Measurements from ENCODE around the gene WIPF3.

WIPF3 gene

GRCh38 chr7:29871787-29872398 lies 65.6 kb downstream of the WIPF3 start:
- H3K27ac Mint-ChIP-seq, result no peak overlapping the region

GRCh38 chr7:29873644-29874294 lies 67.5 kb downstream of the WIPF3 start:
- peaks cover 14% of the 10 kb centered on the region for H3K27me3 Mint-ChIP-seq (ENCODE audit: low read depth)
- H3K9me3 Mint-ChIP-seq, result no peaks in the 10 kb centered on the region
- no peaks in the 10 kb centered on the region for H3K36me3 Mint-ChIP-seq (ENCODE audit: low read depth)
- no peak overlapping the region for H3K4me3 Mint-ChIP-seq
- no peak overlapping the region for H3K27ac Mint-ChIP-seq
- no peaks in the 10 kb centered on the region for H3K4me1 Mint-ChIP-seq (ENCODE audit: low read depth)

More at GRCh38 chr7:29871787-29872398, 65.6 kb downstream of the WIPF3 start:
- H3K27me3 Mint-ChIP-seq (ENCODE audit: low read depth), result peaks cover 4% of the 10 kb centered on the region
- H3K9me3 Mint-ChIP-seq, result no peaks in the 10 kb centered on the region
- no peaks in the 10 kb centered on the region for H3K36me3 Mint-ChIP-seq (ENCODE audit: low read depth)
- no peaks in the 10 kb centered on the region for H3K4me1 Mint-ChIP-seq (ENCODE audit: low read depth)
- H3K4me3 Mint-ChIP-seq, result no peak overlapping the region

GRCh38 chr7:29875741-29876140 lies 69.4 kb downstream of the WIPF3 start:
- H3K9me3 Mint-ChIP-seq, result no peaks in the 10 kb centered on the region
- no peaks in the 10 kb centered on the region for H3K4me1 Mint-ChIP-seq (ENCODE audit: low read depth)
- H3K36me3 Mint-ChIP-seq (ENCODE audit: low read depth), result no peaks in the 10 kb centered on the region
- peaks cover 15% of the 10 kb centered on the region for H3K27me3 Mint-ChIP-seq (ENCODE audit: low read depth)
- H3K27ac Mint-ChIP-seq, result no peak overlapping the region
- H3K4me3 Mint-ChIP-seq, result no peak overlapping the region

- no peaks in the 10 kb centered on the region for H3K36me3 Mint-ChIP-seq (ENCODE audit: low read depth)
Measured at GRCh38 chr7:29877196-29877595, 70.9 kb downstream of the WIPF3 start.

GRCh38 chr7:29878081-29878688 lies 71.9 kb downstream of the WIPF3 start:
- H3K36me3 Mint-ChIP-seq (ENCODE audit: low read depth), result no peaks in the 10 kb centered on the region
- no peak overlapping the region for H3K27ac Mint-ChIP-seq
- no peak overlapping the region for H3K4me3 Mint-ChIP-seq
- no peaks in the 10 kb centered on the region for H3K9me3 Mint-ChIP-seq
- no peaks in the 10 kb centered on the region for H3K4me1 Mint-ChIP-seq (ENCODE audit: low read depth)
- H3K27me3 Mint-ChIP-seq (ENCODE audit: low read depth), result peaks cover 21% of the 10 kb centered on the region

More at GRCh38 chr7:29877196-29877595, 70.9 kb downstream of the WIPF3 start:
- H3K9me3 Mint-ChIP-seq, result no peaks in the 10 kb centered on the region
- no peak overlapping the region for H3K4me3 Mint-ChIP-seq
- no peaks in the 10 kb centered on the region for H3K4me1 Mint-ChIP-seq (ENCODE audit: low read depth)
- H3K27ac Mint-ChIP-seq, result no peak overlapping the region
- H3K27me3 Mint-ChIP-seq (ENCODE audit: low read depth), result peaks cover 15% of the 10 kb centered on the region

- Mint-ChIP-seq H3K9me3 (no peaks in the 10 kb centered on the region), H3K36me3 (ENCODE audit: low read depth) (no peaks in the 10 kb centered on the region), H3K27ac (no peak overlapping the region), H3K27me3 (ENCODE audit: low read depth) (peaks cover 24% of the 10 kb centered on the region), H3K4me3 (no peak overlapping the region), H3K4me1 (ENCODE audit: low read depth) (no peaks in the 10 kb centered on the region)
Measured at GRCh38 chr7:29879609-29880008, 73.3 kb downstream of the WIPF3 start.

GRCh38 chr7:29881724-29882123 lies 75.4 kb downstream of the WIPF3 start:
- H3K27me3 Mint-ChIP-seq (ENCODE audit: low read depth), result peaks cover 35% of the 10 kb centered on the region
- H3K36me3 Mint-ChIP-seq (ENCODE audit: low read depth), result no peaks in the 10 kb centered on the region
- H3K4me1 Mint-ChIP-seq (ENCODE audit: low read depth), result no peaks in the 10 kb centered on the region
- no peak overlapping the region for H3K4me3 Mint-ChIP-seq
- H3K9me3 Mint-ChIP-seq, result no peaks in the 10 kb centered on the region
- H3K27ac Mint-ChIP-seq, result no peak overlapping the region

- H3K4me1 Mint-ChIP-seq (ENCODE audit: low read depth), result no peaks in the 10 kb centered on the region
- H3K4me3 Mint-ChIP-seq, result no peak overlapping the region
- no peaks in the 10 kb centered on the region for H3K36me3 Mint-ChIP-seq (ENCODE audit: low read depth)
- H3K27ac Mint-ChIP-seq, result no peak overlapping the region
- peaks cover 32% of the 10 kb centered on the region for H3K27me3 Mint-ChIP-seq (ENCODE audit: low read depth)
- H3K9me3 Mint-ChIP-seq, result no peaks in the 10 kb centered on the region
Measured at GRCh38 chr7:29882481-29882880, 76.2 kb downstream of the WIPF3 start.

GRCh38 chr7:29883462-29884398 lies 77.4 kb downstream of the WIPF3 start:
- no peak overlapping the region for H3K27ac Mint-ChIP-seq
- H3K4me1 Mint-ChIP-seq (ENCODE audit: low read depth), result no peaks in the 10 kb centered on the region
- H3K36me3 Mint-ChIP-seq (ENCODE audit: low read depth), result no peaks in the 10 kb centered on the region
- no peak overlapping the region for H3K4me3 Mint-ChIP-seq
- peaks cover 25% of the 10 kb centered on the region for H3K27me3 Mint-ChIP-seq (ENCODE audit: low read depth)
- no peaks in the 10 kb centered on the region for H3K9me3 Mint-ChIP-seq

- Mint-ChIP-seq H3K4me1 (ENCODE audit: low read depth) (no peaks in the 10 kb centered on the region), H3K27me3 (ENCODE audit: low read depth) (peaks cover 24% of the 10 kb centered on the region), H3K36me3 (ENCODE audit: low read depth) (no peaks in the 10 kb centered on the region), H3K9me3 (no peaks in the 10 kb centered on the region), H3K27ac (no peak overlapping the region), H3K4me3 (no peak overlapping the region)
Measured at GRCh38 chr7:29884399-29885272, 78.3 kb downstream of the WIPF3 start.

GRCh38 chr7:29885626-29886025 lies 79.3 kb downstream of the WIPF3 start:
- no peak overlapping the region for H3K4me3 Mint-ChIP-seq

GRCh38 chr7:29886827-29887226 lies 80.5 kb downstream of the WIPF3 start:
- no peaks in the 10 kb centered on the region for H3K4me1 Mint-ChIP-seq (ENCODE audit: low read depth)
- H3K9me3 Mint-ChIP-seq, result no peaks in the 10 kb centered on the region
- H3K36me3 Mint-ChIP-seq (ENCODE audit: low read depth), result no peaks in the 10 kb centered on the region

More at GRCh38 chr7:29885626-29886025, 79.3 kb downstream of the WIPF3 start:
- Mint-ChIP-seq H3K9me3 (no peaks in the 10 kb centered on the region), H3K4me1 (ENCODE audit: low read depth) (no peaks in the 10 kb centered on the region), H3K36me3 (ENCODE audit: low read depth) (no peaks in the 10 kb centered on the region), H3K27me3 (ENCODE audit: low read depth) (peaks cover 24% of the 10 kb centered on the region), H3K27ac (no peak overlapping the region)

GRCh38 chr7:29888006-29888405 lies 81.7 kb downstream of the WIPF3 start:
- H3K4me1 Mint-ChIP-seq (ENCODE audit: low read depth), result no peaks in the 10 kb centered on the region
- no peaks in the 10 kb centered on the region for H3K36me3 Mint-ChIP-seq (ENCODE audit: low read depth)
- no peaks in the 10 kb centered on the region for H3K9me3 Mint-ChIP-seq
- H3K4me3 Mint-ChIP-seq, result no peak overlapping the region
- H3K27ac Mint-ChIP-seq, result no peak overlapping the region
- H3K27me3 Mint-ChIP-seq (ENCODE audit: low read depth), result peaks cover 19% of the 10 kb centered on the region

More at GRCh38 chr7:29886827-29887226, 80.5 kb downstream of the WIPF3 start:
- H3K4me3 Mint-ChIP-seq, result no peak overlapping the region
- H3K27me3 Mint-ChIP-seq (ENCODE audit: low read depth), result peaks cover 24% of the 10 kb centered on the region
- no peak overlapping the region for H3K27ac Mint-ChIP-seq

Measured in T-helper 1 cell treated with Interleukin-12 subunit alpha and Interleukin-12 subunit beta and Interleukin-4 antibody, amounts not matched to agents 30 μg/mL and 1 μg/mL, for 36 hours (primary cell).